GM12891 (cell line): ENCODE measurements around the gene TLX1.

Experiments
- POLR2A ChIP-seq: IDR thresholded peaks from 2 replicates; pipeline ENCODE4 v1.6.1; 2011; ENCODE audit warnings: low read depth, low read length, control low read depth
- TAF1 ChIP-seq: IDR thresholded peaks from 2 replicates; pipeline ENCODE4 v1.6.1; 2011; ENCODE audit warnings: low read depth, low read length, control low read depth

DNA sequence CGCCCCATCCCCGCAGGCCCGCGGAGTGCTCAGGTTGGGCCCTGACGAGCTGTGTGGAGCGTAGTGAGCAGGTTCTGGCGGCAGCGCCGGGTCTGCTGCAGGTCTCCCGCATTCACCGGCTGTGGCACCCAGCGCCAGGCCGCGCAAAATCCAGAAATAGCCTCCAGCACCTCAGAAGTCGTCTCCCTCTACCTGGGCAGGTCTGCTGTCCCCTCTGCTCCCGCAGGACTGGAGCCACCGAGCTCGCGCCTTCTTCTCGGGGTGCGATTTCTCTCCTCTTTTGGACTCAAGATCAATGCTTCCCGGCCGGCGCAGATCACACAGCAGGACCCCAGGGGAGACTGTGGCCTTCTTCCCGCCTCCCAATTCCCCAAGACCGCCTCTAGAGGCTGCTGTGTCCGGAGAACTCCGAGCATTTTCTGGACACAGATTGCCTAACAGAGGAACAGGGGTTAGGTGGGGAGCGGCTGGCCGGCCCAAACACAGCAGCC lies 8.4 kb downstream of the TLX1 start:
- TF ChIP-seq POLR2A (no peak), TAF1 (no peak)
